ENCODE data around the gene CFAP100.
A peak's percentile ranks its signal among the peaks of the same experiment; 100 is the strongest.

CFAP100 gene

DNA sequence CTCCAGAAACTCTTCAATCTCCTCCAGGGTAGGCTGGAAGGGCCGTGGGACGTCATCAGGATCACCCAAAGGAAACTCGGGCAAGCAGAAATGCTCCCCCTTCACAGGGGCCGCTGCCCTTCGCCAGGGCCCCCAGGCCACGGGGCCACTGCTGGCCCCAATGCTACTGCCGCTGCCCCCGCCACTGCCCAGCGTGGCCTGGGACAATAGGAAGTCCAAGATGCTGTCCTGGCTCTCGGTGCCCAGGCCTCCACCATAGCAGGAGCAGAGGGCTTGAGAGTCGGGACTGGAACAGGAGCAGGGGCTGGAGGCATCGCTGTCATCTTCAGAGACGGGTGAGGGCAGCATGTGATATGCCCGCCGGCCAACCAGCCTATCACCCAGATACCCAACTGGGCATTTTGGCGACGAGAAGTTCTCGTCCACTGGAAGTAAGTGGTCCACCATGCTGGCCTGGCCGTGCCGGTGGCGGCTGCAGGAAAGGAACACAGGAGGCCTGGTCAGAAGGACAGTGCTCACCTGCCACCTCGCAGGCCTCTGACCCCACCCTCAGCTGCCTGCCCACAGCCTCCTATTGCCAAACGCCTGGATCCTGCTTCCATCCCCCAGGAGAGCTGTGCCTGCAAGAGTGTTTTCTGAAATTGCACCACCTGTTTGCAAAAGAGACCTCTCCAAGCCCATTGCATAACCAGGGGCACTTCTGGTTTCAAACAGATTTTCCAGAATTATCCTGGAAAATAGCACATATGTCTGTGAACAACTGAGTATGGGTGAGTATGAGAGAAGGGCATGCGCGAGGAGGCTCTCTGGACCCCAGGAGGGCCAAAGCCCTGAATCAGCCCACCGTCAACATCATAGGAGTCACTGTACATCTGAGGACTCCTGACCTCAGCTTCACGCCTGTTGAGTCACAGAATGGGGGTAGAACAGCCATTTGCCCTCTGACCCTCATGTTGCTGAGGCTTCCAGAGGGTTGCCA is 41.9 kb upstream of the CFAP100 start:
- DNase-seq (ENCODE audit: low spot score) = no peak
- H3K9me3 ChIP-seq (replicated peaks in 1 of 2; ENCODE audit: control insufficient read depth in 2 of 2, insufficient read depth in 1 of 2, low read depth in 1 of 2, low read length in 2 of 2) = peaks cover 0 to 1% of the 10 kb centered on the region in 2 donors
- H3K18ac ChIP-seq (ENCODE audit: low read length) = no peak overlapping the region
- no peak overlapping the region for H2BK5ac ChIP-seq (ENCODE audit: low read length)
- peaks cover 7% of the 10 kb centered on the region for H3K79me1 ChIP-seq (ENCODE audit: low read depth, low read length)
- H3K36me3 ChIP-seq (replicated peaks in 1 of 2; ENCODE audit: control insufficient read depth in 2 of 2, insufficient read depth in 2 of 2, low read length in 2 of 2) = peaks cover 0 to 9% of the 10 kb centered on the region in 2 donors
- H2BK12ac ChIP-seq (ENCODE audit: low read length) = no peak overlapping the region
- H3K4me1 ChIP-seq (ENCODE audit: control insufficient read depth in 2 of 2, insufficient read depth in 1 of 2, low read depth in 1 of 2, low read length in 2 of 2) = peaks cover 7 to 11% of the 10 kb centered on the region in 2 donors
- peaks cover 0 to 2% (median 0%) of the 10 kb centered on the region in 3 experiments for H3K27me3 ChIP-seq (ENCODE audit: control insufficient read depth in 3 of 3, insufficient read depth in 3 of 3, low read depth in 1 of 3, low read length in 3 of 3)
- no CpG with 5 or more reads among the region's 27 CpGs for WGBS, 2 donors (ENCODE audit: extremely low coverage in 2 of 2, insufficient read length in 2 of 2, insufficient replicate concordance in 1 of 2)
- H3K9ac ChIP-seq (ENCODE audit: low read depth, low read length, poor library complexity) = no peak overlapping the region
- no peak overlapping the region for H3K23ac ChIP-seq (ENCODE audit: low read depth, low read length, poor library complexity)
- no peak overlapping the region for H2AFZ ChIP-seq (ENCODE audit: low read length)
- no peak overlapping the region for H3K27ac ChIP-seq (replicated peaks; ENCODE audit: low read length)
- H2BK15ac ChIP-seq (ENCODE audit: low read length) = no peak overlapping the region
- no peak overlapping the region for H3K4ac ChIP-seq (ENCODE audit: low read length)
- H3K14ac ChIP-seq (ENCODE audit: low read length) = no peak overlapping the region
- H2BK120ac ChIP-seq (ENCODE audit: low read depth, low read length) = peak overlapping the region; percentile 28
- peak overlapping the region in 1 of 2 donors; percentile 63 for H3K4me3 ChIP-seq (ENCODE audit: low read length in 2 of 2)
- no peak overlapping the region for H4K8ac ChIP-seq (ENCODE audit: low read depth, low read length)
- H2AK5ac ChIP-seq (ENCODE audit: low read depth, low read length) = no peak overlapping the region
- peak overlapping the region; percentile 49 for H4K91ac ChIP-seq (ENCODE audit: low read depth, low read length, poor library complexity)
- peak overlapping the region; percentile 11 for H3K4me2 ChIP-seq (ENCODE audit: insufficient read depth, low read length, poor library complexity, severe bottlenecking)

DNA sequence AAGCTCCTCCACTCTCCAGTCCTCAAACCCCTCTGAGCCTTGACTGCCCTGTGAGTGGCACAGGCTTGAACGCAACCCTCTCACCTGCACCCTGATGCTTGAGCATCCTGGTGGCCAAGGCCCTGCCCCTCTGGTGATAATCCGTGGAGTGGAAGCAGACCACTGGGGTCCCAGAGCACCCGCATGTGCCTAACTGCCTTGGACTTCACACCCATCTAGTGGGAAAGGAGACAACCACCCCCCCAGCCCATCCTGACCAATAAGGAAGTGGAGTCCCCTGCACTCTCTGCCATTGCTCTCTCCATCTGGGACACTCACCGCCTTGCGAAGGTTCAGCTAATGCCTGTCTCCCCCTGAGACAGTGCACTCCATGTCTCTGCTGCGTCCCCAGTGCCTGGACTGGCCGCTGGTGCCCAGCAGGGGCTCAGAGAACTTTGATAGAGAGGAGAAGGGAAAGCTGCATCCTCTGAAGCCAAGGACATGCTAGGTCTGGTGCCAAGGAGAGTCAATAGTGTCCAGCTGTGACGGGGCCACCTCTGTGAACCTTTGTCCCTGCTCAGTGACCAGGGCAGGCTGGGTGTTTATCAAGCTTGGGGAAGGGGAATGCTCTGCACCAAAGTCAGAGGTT is 40.9 kb upstream of the CFAP100 start:
- no peak overlapping the region for H3K4ac ChIP-seq (ENCODE audit: low read length)
- H3K9me3 ChIP-seq (replicated peaks in 1 of 2; ENCODE audit: control insufficient read depth in 2 of 2, insufficient read depth in 1 of 2, low read depth in 1 of 2, low read length in 2 of 2) = peaks cover 3 to 4% of the 10 kb centered on the region in 2 donors
- H2AFZ ChIP-seq (ENCODE audit: low read length) = no peak overlapping the region
- no peak overlapping the region for H4K91ac ChIP-seq (ENCODE audit: low read depth, low read length, poor library complexity)
- no peak overlapping the region for H3K9ac ChIP-seq (ENCODE audit: low read depth, low read length, poor library complexity)
- H3K27me3 ChIP-seq (ENCODE audit: control insufficient read depth in 3 of 3, insufficient read depth in 3 of 3, low read depth in 1 of 3, low read length in 3 of 3) = peaks cover 0 to 9% (median 8%) of the 10 kb centered on the region in 3 experiments
- no peak overlapping the region for H4K8ac ChIP-seq (ENCODE audit: low read depth, low read length)
- H2BK5ac ChIP-seq (ENCODE audit: low read length) = no peak overlapping the region
- H3K14ac ChIP-seq (ENCODE audit: low read length) = peak overlapping the region; percentile 21
- H3K18ac ChIP-seq (ENCODE audit: low read length) = no peak overlapping the region
- no peak overlapping the region for H3K4me3 ChIP-seq (ENCODE audit: low read length in 2 of 2)
- H3K27ac ChIP-seq (replicated peaks; ENCODE audit: low read length) = no peak overlapping the region
- H3K4me2 ChIP-seq (ENCODE audit: insufficient read depth, low read length, poor library complexity, severe bottlenecking) = no peak overlapping the region
- H3K36me3 ChIP-seq (replicated peaks in 1 of 2; ENCODE audit: control insufficient read depth in 2 of 2, insufficient read depth in 2 of 2, low read length in 2 of 2) = peaks cover 0 to 9% of the 10 kb centered on the region in 2 donors
- H3K79me1 ChIP-seq (ENCODE audit: low read depth, low read length) = peaks cover 7% of the 10 kb centered on the region
- no peak overlapping the region for H2AK5ac ChIP-seq (ENCODE audit: low read depth, low read length)
- no CpG with 5 or more reads among the region's 8 CpGs for WGBS, 2 donors (ENCODE audit: extremely low coverage in 2 of 2, insufficient read length in 2 of 2, insufficient replicate concordance in 1 of 2)
- H2BK15ac ChIP-seq (ENCODE audit: low read length) = no peak overlapping the region
- DNase-seq (ENCODE audit: low spot score) = no peak
- no peak overlapping the region for H3K23ac ChIP-seq (ENCODE audit: low read depth, low read length, poor library complexity)
- peaks cover 13 to 14% of the 10 kb centered on the region in 2 donors for H3K4me1 ChIP-seq (ENCODE audit: control insufficient read depth in 2 of 2, insufficient read depth in 1 of 2, low read depth in 1 of 2, low read length in 2 of 2)
- no peak overlapping the region for H2BK12ac ChIP-seq (ENCODE audit: low read length)
- no peak overlapping the region for H2BK120ac ChIP-seq (ENCODE audit: low read depth, low read length)

DNA sequence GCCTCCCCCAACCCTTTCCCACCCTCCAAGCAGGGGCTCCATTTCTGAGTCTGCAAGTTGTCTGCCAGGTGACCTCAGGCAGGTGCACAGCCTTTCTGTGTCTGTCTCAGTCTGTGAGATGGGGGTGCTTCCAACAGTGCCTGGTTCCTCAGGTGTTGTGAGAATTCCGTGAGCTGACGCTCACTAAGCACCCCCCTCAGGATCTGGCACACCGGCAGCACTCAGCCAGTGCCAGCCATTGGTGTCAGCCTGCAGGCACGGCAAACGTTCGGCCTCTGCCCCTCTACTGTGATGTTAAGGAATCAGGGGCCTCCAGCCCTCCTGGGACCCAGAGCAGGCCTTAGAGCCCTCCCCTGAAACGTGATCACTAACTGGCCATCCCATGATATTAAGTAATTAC is 39.9 kb upstream of the CFAP100 start:
- H2BK5ac ChIP-seq (ENCODE audit: low read length) = no peak overlapping the region
- peaks cover 13 to 14% of the 10 kb centered on the region in 2 donors for H3K4me1 ChIP-seq (ENCODE audit: control insufficient read depth in 2 of 2, insufficient read depth in 1 of 2, low read depth in 1 of 2, low read length in 2 of 2)
- no peak overlapping the region for H2BK120ac ChIP-seq (ENCODE audit: low read depth, low read length)
- H2AK5ac ChIP-seq (ENCODE audit: low read depth, low read length) = no peak overlapping the region
- H3K14ac ChIP-seq (ENCODE audit: low read length) = no peak overlapping the region
- WGBS, 2 donors (ENCODE audit: extremely low coverage in 2 of 2, insufficient read length in 2 of 2, insufficient replicate concordance in 1 of 2) = no CpG with 5 or more reads among the region's 7 CpGs
- peaks cover 0 to 17% (median 9%) of the 10 kb centered on the region in 3 experiments for H3K27me3 ChIP-seq (ENCODE audit: control insufficient read depth in 3 of 3, insufficient read depth in 3 of 3, low read depth in 1 of 3, low read length in 3 of 3)
- no peak overlapping the region for H3K4me3 ChIP-seq (ENCODE audit: low read length in 2 of 2)
- no peak overlapping the region for H2BK15ac ChIP-seq (ENCODE audit: low read length)
- no peak overlapping the region for H3K4me2 ChIP-seq (ENCODE audit: insufficient read depth, low read length, poor library complexity, severe bottlenecking)
- no peak overlapping the region for H4K91ac ChIP-seq (ENCODE audit: low read depth, low read length, poor library complexity)
- H3K36me3 ChIP-seq (replicated peaks in 1 of 2; ENCODE audit: control insufficient read depth in 2 of 2, insufficient read depth in 2 of 2, low read length in 2 of 2) = peaks cover 0 to 9% of the 10 kb centered on the region in 2 donors
- no peak for DNase-seq (ENCODE audit: low spot score)
- H3K9me3 ChIP-seq (replicated peaks in 1 of 2; ENCODE audit: control insufficient read depth in 2 of 2, insufficient read depth in 1 of 2, low read depth in 1 of 2, low read length in 2 of 2) = peaks cover 6 to 13% of the 10 kb centered on the region in 2 donors
- no peak overlapping the region for H2AFZ ChIP-seq (ENCODE audit: low read length)
- H3K27ac ChIP-seq (replicated peaks; ENCODE audit: low read length) = no peak overlapping the region
- no peak overlapping the region for H3K18ac ChIP-seq (ENCODE audit: low read length)
- no peak overlapping the region for H3K9ac ChIP-seq (ENCODE audit: low read depth, low read length, poor library complexity)
- H2BK12ac ChIP-seq (ENCODE audit: low read length) = no peak overlapping the region
- no peak overlapping the region for H3K4ac ChIP-seq (ENCODE audit: low read length)
- H3K23ac ChIP-seq (ENCODE audit: low read depth, low read length, poor library complexity) = no peak overlapping the region
- no peak overlapping the region for H4K8ac ChIP-seq (ENCODE audit: low read depth, low read length)
- H3K79me1 ChIP-seq (ENCODE audit: low read depth, low read length) = peaks cover 5% of the 10 kb centered on the region

DNA sequence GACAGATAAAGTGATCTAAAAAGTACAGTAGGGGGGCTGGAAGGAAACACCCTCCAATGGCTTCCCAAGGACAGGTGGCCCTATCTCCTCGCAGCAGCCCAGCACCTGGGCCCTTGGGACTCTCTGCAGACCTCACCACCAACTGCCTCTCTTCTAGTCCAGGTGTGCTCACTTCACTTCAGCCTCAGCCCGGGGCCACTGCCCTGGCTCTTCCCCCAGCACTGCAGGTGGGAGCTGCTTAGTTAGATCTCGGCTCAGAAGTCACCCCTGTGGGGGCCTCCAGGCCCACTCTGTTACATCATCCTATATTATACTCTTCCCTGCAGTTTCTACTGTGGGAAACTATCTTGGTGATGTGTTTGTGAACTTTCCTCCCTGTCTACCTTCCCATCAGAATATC is 39.5 kb upstream of the CFAP100 start:
- Histone ChIP-seq H3K4me3 (ENCODE audit: low read length in 2 of 2) (peak overlapping the region in 1 of 2 donors; percentile 67), H2BK120ac (ENCODE audit: low read depth, low read length) (no peak overlapping the region), H2AK5ac (ENCODE audit: low read depth, low read length) (no peak overlapping the region), H3K4me2 (ENCODE audit: insufficient read depth, low read length, poor library complexity, severe bottlenecking) (no peak overlapping the region), H3K9me3 (replicated peaks in 1 of 2; ENCODE audit: control insufficient read depth in 2 of 2, insufficient read depth in 1 of 2, low read depth in 1 of 2, low read length in 2 of 2) (peaks cover 6 to 13% of the 10 kb centered on the region in 2 donors), H3K27me3 (ENCODE audit: control insufficient read depth in 3 of 3, insufficient read depth in 3 of 3, low read depth in 1 of 3, low read length in 3 of 3) (peaks cover 0 to 21% (median 9%) of the 10 kb centered on the region in 3 experiments), H4K8ac (ENCODE audit: low read depth, low read length) (no peak overlapping the region), H3K27ac (replicated peaks; ENCODE audit: low read length) (no peak overlapping the region), H3K14ac (ENCODE audit: low read length) (no peak overlapping the region), H3K4me1 (ENCODE audit: control insufficient read depth in 2 of 2, insufficient read depth in 1 of 2, low read depth in 1 of 2, low read length in 2 of 2) (peaks cover 13 to 14% of the 10 kb centered on the region in 2 donors), H2BK15ac (ENCODE audit: low read length) (no peak overlapping the region), H3K23ac (ENCODE audit: low read depth, low read length, poor library complexity) (no peak overlapping the region), H3K79me1 (ENCODE audit: low read depth, low read length) (peaks cover 5% of the 10 kb centered on the region), H3K9ac (ENCODE audit: low read depth, low read length, poor library complexity) (no peak overlapping the region), H2AFZ (ENCODE audit: low read length) (peak overlapping the region; percentile 90), H4K91ac (ENCODE audit: low read depth, low read length, poor library complexity) (no peak overlapping the region), H3K18ac (ENCODE audit: low read length) (peak overlapping the region; percentile 11), H3K36me3 (replicated peaks in 1 of 2; ENCODE audit: control insufficient read depth in 2 of 2, insufficient read depth in 2 of 2, low read length in 2 of 2) (peaks cover 0 to 9% of the 10 kb centered on the region in 2 donors), H2BK12ac (ENCODE audit: low read length) (no peak overlapping the region), H2BK5ac (ENCODE audit: low read length) (peak overlapping the region; percentile 76), H3K4ac (ENCODE audit: low read length) (no peak overlapping the region)
- DNase-seq (ENCODE audit: low spot score) = no peak
- no CpG with 5 or more reads among the region's 3 CpGs for WGBS, 2 donors (ENCODE audit: extremely low coverage in 2 of 2, insufficient read length in 2 of 2, insufficient replicate concordance in 1 of 2)
